CD4-positive, CD25-positive, alpha-beta regulatory T cell (primary cell): ENCODE results near the gene SLC9A9. TPM values are rescaled to one million over a fixed set of nuclear protein-coding genes. Genes with fewer than 3 reads are reported as not detected.

ENCODE experiments used
- ATAC-seq, 2 donors: fragments of 150-1000 bp; cut with Tn5 transposase; one replicate each; pipeline ENCODE4 v1.10.0; 2021; ENCODE audit warnings: low read depth in 2 of 2, moderate number of reproducible peaks in 2 of 2, moderate library complexity in 1 of 2
- DNase-seq, 3 donors: peaks; one replicate each; pipeline versions ENCODE4 v3.0.0 to v3.0.0-alpha.2; 2012 to 2022; ENCODE audit warnings: mixed read lengths in 1 of 3
- H3K27ac ChIP-seq: one replicate; pipeline ENCODE4 v1.7.0; 2013; ENCODE audit warnings: mild to moderate bottlenecking, low read length; ENCODE audit not compliant: insufficient read depth, poor library complexity, severe bottlenecking
- H3K27me3 ChIP-seq: one replicate; pipeline ENCODE4 v1.7.0; 2013; ENCODE audit warnings: low read length; ENCODE audit not compliant: control insufficient read depth, insufficient read depth
- H3K36me3 ChIP-seq: one replicate; pipeline ENCODE4 v1.7.0; 2013; ENCODE audit warnings: mild to moderate bottlenecking, low read length, moderate library complexity; ENCODE audit not compliant: control insufficient read depth, insufficient read depth
- H3K4me1 ChIP-seq: 2 replicates; pipeline ENCODE4 v1.7.0; 2013; ENCODE audit warnings: mild to moderate bottlenecking, low read length; ENCODE audit not compliant: insufficient read depth, control insufficient read depth, poor library complexity, severe bottlenecking
- H3K4me3 ChIP-seq: one replicate; pipeline ENCODE4 v1.7.0; 2013; ENCODE audit warnings: low read depth, mild to moderate bottlenecking, low read length, moderate library complexity
- H3K9me3 ChIP-seq, 2 experiments: 1 replicate in 1 of 2; 2 replicates in 1 of 2; pipeline ENCODE4 v1.7.0; 2013; ENCODE audit warnings: low read length in 2 of 2, mild to moderate bottlenecking in 1 of 2, moderate library complexity in 1 of 2; ENCODE audit not compliant: control insufficient read depth in 2 of 2
- H3K27ac Mint-ChIP-seq, 3 donors: one replicate each; pipeline ENCODE4 v1.8.0; 2020 to 2022; ENCODE audit warnings: mild to moderate bottlenecking in 3 of 3, mixed read lengths in 3 of 3, moderate library complexity in 2 of 3
- H3K27me3 Mint-ChIP-seq: one replicate; pipeline ENCODE4 v1.8.0; 2022; ENCODE audit warnings: mild to moderate bottlenecking, mixed read lengths
- H3K36me3 Mint-ChIP-seq: one replicate; pipeline ENCODE4 v1.8.0; 2020; ENCODE audit warnings: mixed read lengths
- H3K4me1 Mint-ChIP-seq, 4 donors: one replicate each; pipeline ENCODE4 v1.8.0; 2020 to 2022; ENCODE audit warnings: mixed read lengths in 4 of 4, mild to moderate bottlenecking in 1 of 4
- H3K4me3 Mint-ChIP-seq, 4 donors: one replicate each; pipeline ENCODE4 v1.8.0; 2020 to 2022; ENCODE audit warnings: mild to moderate bottlenecking in 4 of 4, mixed read lengths in 4 of 4, moderate library complexity in 3 of 4
- H3K9me3 Mint-ChIP-seq, 7 donors: one replicate each; pipeline ENCODE4 v1.8.0; 2020 to 2022; ENCODE audit warnings: mixed read lengths in 7 of 7, mild to moderate bottlenecking in 3 of 7, moderate library complexity in 2 of 7
- polyA plus RNA-seq, 4 donors: library from polyadenylated mRNA; unstranded; fragments of 300-500 nt; fragmentation: Illumina TruSeq; gene quantifications; one replicate each; pipeline ENCODE4 v1.2.3, GENCODE V29; 2021
- total RNA-seq: library from RNA; stranded (reverse); gene quantifications from one replicate; pipeline ENCODE4 v1.2.3, GENCODE V29; 2022

Gene SLC9A9
- total and polyA plus RNA-seq, 5 donors from 2014 or later, result 31.7 to 49.3 (median 46.4) TPM

DNA sequence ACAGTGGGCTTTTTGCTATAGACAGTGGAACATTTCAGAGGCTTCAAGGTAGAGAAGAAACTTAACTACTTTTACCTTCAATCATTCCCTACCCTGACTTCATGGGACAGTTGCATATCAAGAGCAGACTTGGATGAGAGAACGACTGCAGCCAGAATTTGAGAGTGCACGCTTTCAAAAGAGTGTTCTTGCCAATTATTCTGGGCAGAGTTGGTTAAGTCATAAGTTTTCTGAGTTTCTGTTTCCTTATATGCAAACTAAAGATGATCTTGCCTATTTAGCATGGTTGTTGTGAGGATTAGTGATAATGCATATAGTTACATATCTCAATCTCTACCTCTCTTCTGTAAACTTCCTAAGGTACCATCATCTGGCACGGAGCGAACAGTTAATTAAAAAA is 7.6 kb downstream of the SLC9A9 start:
- Mint-ChIP-seq H3K36me3 (peaks cover 12% of the 10 kb centered on the region), H3K27ac (no peak overlapping the region), H3K4me1 (peaks cover 39 to 65% (median 56%) of the 10 kb centered on the region in 4 donors), H3K9me3 (no peaks in the 10 kb centered on the region), H3K4me3 (peak overlapping the region in 1 of 4 donors; percentile 17), H3K27me3 (no peaks in the 10 kb centered on the region)
- Histone ChIP-seq H3K27me3 (no peaks in the 10 kb centered on the region), H3K27ac (no peak overlapping the region), H3K4me1 (peaks cover 15% of the 10 kb centered on the region), H3K4me3 (no peak overlapping the region), H3K36me3 (peaks cover 3% of the 10 kb centered on the region), H3K9me3 (no peaks in the 10 kb centered on the region)
- ATAC-seq, result no peak
- DNase-seq, result no peak

DNA sequence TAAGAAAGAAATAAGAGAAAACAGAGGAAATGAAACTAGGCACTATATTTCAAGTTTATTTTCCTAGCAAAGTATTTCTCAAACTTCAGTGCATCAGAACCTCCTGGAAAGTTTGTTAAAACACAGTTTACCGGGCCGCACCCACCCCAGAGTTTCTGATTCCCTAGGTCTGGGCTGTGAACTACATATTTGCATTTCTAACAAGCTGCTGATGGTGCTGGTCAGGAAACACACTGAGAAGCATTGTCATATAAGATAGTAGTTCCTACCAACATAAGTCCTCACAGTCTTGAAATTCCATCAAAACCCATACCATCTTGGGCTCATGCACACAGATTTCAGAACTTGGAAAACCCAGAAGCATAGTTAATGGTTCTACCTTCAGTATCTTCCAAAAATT is 8.3 kb downstream of the SLC9A9 start:
- H3K27ac ChIP-seq, result no peak overlapping the region
- Mint-ChIP-seq H3K9me3 (peaks cover 0 to 1% (median 0%) of the 10 kb centered on the region in 7 donors), H3K27ac (no peak overlapping the region), H3K36me3 (peaks cover 12% of the 10 kb centered on the region), H3K27me3 (no peaks in the 10 kb centered on the region), H3K4me3 (no peak overlapping the region), H3K4me1 (peaks cover 38 to 65% (median 55%) of the 10 kb centered on the region in 4 donors)
- H3K4me1 ChIP-seq, result peaks cover 10% of the 10 kb centered on the region
- ATAC-seq, result no peak
- no peaks in the 10 kb centered on the region for H3K27me3 ChIP-seq
- DNase-seq, result no peak
- H3K36me3 ChIP-seq, result peaks cover 3% of the 10 kb centered on the region
- no peaks in the 10 kb centered on the region for H3K9me3 ChIP-seq
- H3K4me3 ChIP-seq, result no peak overlapping the region

DNA sequence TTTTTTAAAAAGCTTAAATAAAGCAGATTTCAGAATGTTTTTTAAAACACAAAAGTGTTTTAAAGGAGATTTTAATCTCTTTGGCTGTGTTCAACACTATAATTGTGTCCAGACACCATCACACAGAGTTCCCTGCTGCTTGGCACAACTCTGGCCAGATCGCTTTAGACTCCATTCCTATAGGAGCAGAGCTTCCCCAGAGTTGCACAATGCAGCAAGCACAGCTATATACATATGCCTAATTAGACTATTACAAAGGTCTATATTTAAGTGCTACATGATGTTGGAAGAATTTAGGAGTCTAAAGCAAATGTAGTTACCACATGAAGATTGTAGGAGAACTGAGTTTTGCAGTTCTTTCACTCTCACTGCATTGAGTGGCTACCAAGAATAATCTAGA is 11.2 kb downstream of the SLC9A9 start:
- no peaks in the 10 kb centered on the region for H3K9me3 ChIP-seq
- H3K27ac Mint-ChIP-seq, result no peak overlapping the region
- ATAC-seq, result no peak
- no peak overlapping the region for H3K27ac ChIP-seq
- H3K9me3 Mint-ChIP-seq, result peaks cover 0 to 1% (median 0%) of the 10 kb centered on the region in 7 donors
- no peaks in the 10 kb centered on the region for H3K27me3 Mint-ChIP-seq
- H3K4me1 ChIP-seq, result peaks cover 6% of the 10 kb centered on the region
- H3K36me3 Mint-ChIP-seq, result peaks cover 5% of the 10 kb centered on the region
- H3K4me3 Mint-ChIP-seq, result no peak overlapping the region
- no peak overlapping the region for H3K4me3 ChIP-seq
- DNase-seq, result no peak
- peaks cover 3% of the 10 kb centered on the region for H3K36me3 ChIP-seq
- peaks cover 38 to 59% (median 49%) of the 10 kb centered on the region in 4 donors for H3K4me1 Mint-ChIP-seq
- H3K27me3 ChIP-seq, result no peaks in the 10 kb centered on the region

DNA sequence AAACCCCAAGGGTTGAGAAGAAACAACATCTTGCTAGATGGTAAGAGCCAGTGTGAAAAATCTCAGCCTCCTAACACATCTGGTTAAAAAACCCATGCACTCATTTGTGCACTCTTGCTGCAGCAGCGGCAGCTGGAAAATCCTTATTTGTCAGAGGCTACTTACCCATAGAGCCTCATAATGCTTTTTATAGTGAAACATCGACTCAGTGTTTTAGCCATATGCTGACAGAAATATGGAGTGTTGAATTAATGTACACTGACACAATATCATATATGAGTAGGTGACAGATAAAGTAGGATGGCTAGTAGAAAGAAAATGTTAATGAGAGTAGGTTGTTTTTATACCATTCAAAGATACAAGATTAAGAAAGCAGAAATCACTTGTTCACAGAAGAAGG is 13.0 kb downstream of the SLC9A9 start:
- peaks cover 3% of the 10 kb centered on the region for H3K36me3 ChIP-seq
- H3K4me3 ChIP-seq, result no peak overlapping the region
- H3K4me1 ChIP-seq, result peaks cover 15% of the 10 kb centered on the region
- H3K27ac ChIP-seq, result no peak overlapping the region
- H3K27me3 ChIP-seq, result no peaks in the 10 kb centered on the region
- ATAC-seq, result no peak
- peaks cover 44 to 62% (median 52%) of the 10 kb centered on the region in 4 donors for H3K4me1 Mint-ChIP-seq
- no peaks in the 10 kb centered on the region for H3K9me3 ChIP-seq
- H3K27ac Mint-ChIP-seq, result peak overlapping the region in 2 of 3 donors; percentile 60 to 72
- no peak for DNase-seq
- H3K27me3 Mint-ChIP-seq, result no peaks in the 10 kb centered on the region
- peaks cover 9% of the 10 kb centered on the region for H3K36me3 Mint-ChIP-seq
- H3K4me3 Mint-ChIP-seq, result peak overlapping the region in 1 of 4 donors; percentile 62
- peaks cover 0 to 1% (median 0%) of the 10 kb centered on the region in 7 donors for H3K9me3 Mint-ChIP-seq

DNA sequence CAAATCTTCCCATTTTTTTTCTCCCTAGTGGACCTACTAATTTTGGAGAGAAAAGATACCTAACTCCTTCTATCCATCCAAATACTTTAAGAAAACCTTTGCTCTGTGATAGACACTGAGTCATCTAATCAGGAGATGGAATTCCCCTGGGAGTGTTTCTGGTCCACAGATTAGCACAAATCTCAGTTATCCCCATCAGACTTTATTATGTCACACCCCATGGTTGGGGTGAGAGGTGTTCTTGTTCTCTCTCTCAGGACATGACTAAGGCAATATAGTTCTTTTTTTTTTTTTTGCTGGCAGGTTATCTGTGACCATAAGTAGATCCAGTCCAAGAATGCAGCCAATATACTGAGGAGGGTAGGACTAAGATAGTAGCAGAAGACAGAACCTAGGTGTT is 15.8 kb downstream of the SLC9A9 start:
- Histone ChIP-seq H3K27me3 (no peaks in the 10 kb centered on the region), H3K4me1 (peaks cover 15% of the 10 kb centered on the region), H3K9me3 (no peaks in the 10 kb centered on the region), H3K27ac (peak overlapping the region; percentile 28), H3K4me3 (peak overlapping the region; percentile 78), H3K36me3 (peaks cover 3% of the 10 kb centered on the region)
- H3K9me3 Mint-ChIP-seq, result peaks cover 0 to 3% (median 0%) of the 10 kb centered on the region in 7 donors
- ATAC-seq (no peak), DNase-seq (no peak)
- H3K36me3 Mint-ChIP-seq, result peaks cover 16% of the 10 kb centered on the region
- H3K27me3 Mint-ChIP-seq, result no peaks in the 10 kb centered on the region
- H3K27ac Mint-ChIP-seq, result peak overlapping the region in 1 of 3 donors; percentile 42
- peak overlapping the region in 2 of 4 donors; percentile 1 to 69 for H3K4me3 Mint-ChIP-seq
- peaks cover 33 to 50% (median 39%) of the 10 kb centered on the region in 4 donors for H3K4me1 Mint-ChIP-seq

DNA sequence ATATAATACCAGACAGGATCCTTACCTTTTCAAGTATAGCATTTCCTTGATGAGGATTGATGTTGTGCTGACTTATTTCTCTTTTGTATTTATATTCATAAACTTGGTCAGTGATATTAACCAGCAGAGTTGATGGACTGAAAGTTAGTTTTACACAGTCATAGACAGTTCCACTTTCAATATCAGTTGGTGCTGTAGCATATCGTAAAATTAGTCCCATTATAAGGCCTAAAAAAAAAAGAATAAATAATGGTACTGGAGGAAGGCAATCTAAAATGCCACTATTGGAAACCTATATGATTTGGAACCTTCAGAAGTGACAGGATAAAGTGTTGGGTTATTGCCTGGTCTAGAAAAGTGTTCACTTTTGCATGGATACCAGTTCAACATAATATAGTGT is 16.3 kb downstream of the SLC9A9 start:
- Histone ChIP-seq H3K4me3 (peak overlapping the region; percentile 78), H3K4me1 (peaks cover 15% of the 10 kb centered on the region), H3K27me3 (no peaks in the 10 kb centered on the region), H3K36me3 (peaks cover under 1% of the 10 kb centered on the region), H3K27ac (peak overlapping the region; percentile 28), H3K9me3 (no peaks in the 10 kb centered on the region)
- ATAC-seq, result peak in 1 of 2 donors; percentile 36
- peaks cover 16% of the 10 kb centered on the region for H3K36me3 Mint-ChIP-seq
- peak in 1 of 3 donors; percentile 35 for DNase-seq
- H3K9me3 Mint-ChIP-seq, result peaks cover 0 to 3% (median 0%) of the 10 kb centered on the region in 7 donors
- H3K27me3 Mint-ChIP-seq, result no peaks in the 10 kb centered on the region
- H3K4me1 Mint-ChIP-seq, result peaks cover 33 to 53% (median 39%) of the 10 kb centered on the region in 4 donors
- peak overlapping the region in 1 of 3 donors; percentile 42 for H3K27ac Mint-ChIP-seq
- H3K4me3 Mint-ChIP-seq, result peak overlapping the region; percentile 13 to 69 (median 46)

DNA sequence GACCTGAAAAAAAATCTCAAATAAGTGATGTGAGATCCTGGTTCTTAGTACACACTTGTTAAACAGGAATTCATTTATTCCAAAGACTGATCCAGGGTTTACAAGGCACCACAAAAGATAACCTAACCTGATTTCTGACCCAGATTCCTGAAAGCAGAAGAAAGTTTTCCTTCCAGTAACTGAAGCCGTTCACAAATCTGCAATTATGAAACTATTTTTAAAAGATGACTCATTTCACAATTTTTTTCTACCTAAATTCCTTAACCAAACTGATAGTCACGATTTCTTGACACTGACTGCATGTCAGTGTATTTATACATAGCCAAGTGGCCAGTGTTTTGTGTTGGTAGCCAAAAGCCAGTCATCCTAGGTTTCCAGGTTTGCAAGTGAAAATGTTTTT is 17.1 kb downstream of the SLC9A9 start:
- Mint-ChIP-seq H3K4me1 (peaks cover 36 to 58% (median 45%) of the 10 kb centered on the region in 4 donors), H3K27ac (peak overlapping the region in 1 of 3 donors; percentile 5), H3K9me3 (peaks cover 0 to 3% (median 0%) of the 10 kb centered on the region in 7 donors), H3K27me3 (no peaks in the 10 kb centered on the region), H3K4me3 (peak overlapping the region in 1 of 4 donors; percentile 69), H3K36me3 (peaks cover 16% of the 10 kb centered on the region)
- Histone ChIP-seq H3K9me3 (no peaks in the 10 kb centered on the region), H3K4me3 (peak overlapping the region; percentile 78), H3K36me3 (no peaks in the 10 kb centered on the region), H3K27me3 (no peaks in the 10 kb centered on the region), H3K4me1 (peaks cover 15% of the 10 kb centered on the region), H3K27ac (peak overlapping the region; percentile 28)
- ATAC-seq (peak in 1 of 2 donors; percentile 34), DNase-seq (peak in 1 of 3 donors; percentile 26)

DNA sequence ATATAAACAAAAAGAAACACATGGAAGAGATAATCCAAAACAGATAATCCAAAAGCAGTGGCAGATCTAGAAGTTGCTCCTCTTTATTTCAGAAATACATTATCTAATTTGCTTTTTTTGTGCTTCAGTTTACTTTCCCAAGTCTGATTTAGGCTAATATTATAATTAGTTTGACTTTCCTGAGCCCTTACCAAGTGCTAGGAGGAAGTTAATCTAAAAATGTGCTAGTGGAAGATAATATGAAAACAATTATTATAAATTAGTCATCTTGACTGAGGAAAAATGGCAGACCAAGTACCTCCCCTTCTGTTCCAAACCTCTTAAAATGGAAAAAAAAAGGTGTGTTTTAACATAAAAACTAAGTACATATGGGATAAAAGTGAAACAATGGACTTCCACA is 17.5 kb downstream of the SLC9A9 start:
- H3K27ac ChIP-seq, result no peak overlapping the region
- H3K36me3 ChIP-seq, result no peaks in the 10 kb centered on the region
- peak overlapping the region in 1 of 4 donors; percentile 69 for H3K4me3 Mint-ChIP-seq
- ATAC-seq (no peak), DNase-seq (no peak)
- H3K27me3 ChIP-seq, result no peaks in the 10 kb centered on the region
- peak overlapping the region; percentile 78 for H3K4me3 ChIP-seq
- H3K27ac Mint-ChIP-seq, result peak overlapping the region in 1 of 3 donors; percentile 5
- H3K27me3 Mint-ChIP-seq, result no peaks in the 10 kb centered on the region
- H3K9me3 Mint-ChIP-seq, result peaks cover 0 to 3% (median 0%) of the 10 kb centered on the region in 7 donors
- no peaks in the 10 kb centered on the region for H3K9me3 ChIP-seq
- peaks cover 35 to 57% (median 45%) of the 10 kb centered on the region in 4 donors for H3K4me1 Mint-ChIP-seq
- H3K4me1 ChIP-seq, result peaks cover 17% of the 10 kb centered on the region
- H3K36me3 Mint-ChIP-seq, result peaks cover 16% of the 10 kb centered on the region
